ENCODE results near the gene SNX5. TPM values are rescaled to one million over a fixed set of nuclear protein-coding genes. Genes with fewer than 3 reads are reported as not detected.
A peak's percentile ranks its signal among the peaks of the same experiment; 100 is the strongest.

SNX5 gene
- total and polyA plus RNA-seq, 3 donors from 2014 or later: 72.3 to 116 (median 110) TPM

DNA sequence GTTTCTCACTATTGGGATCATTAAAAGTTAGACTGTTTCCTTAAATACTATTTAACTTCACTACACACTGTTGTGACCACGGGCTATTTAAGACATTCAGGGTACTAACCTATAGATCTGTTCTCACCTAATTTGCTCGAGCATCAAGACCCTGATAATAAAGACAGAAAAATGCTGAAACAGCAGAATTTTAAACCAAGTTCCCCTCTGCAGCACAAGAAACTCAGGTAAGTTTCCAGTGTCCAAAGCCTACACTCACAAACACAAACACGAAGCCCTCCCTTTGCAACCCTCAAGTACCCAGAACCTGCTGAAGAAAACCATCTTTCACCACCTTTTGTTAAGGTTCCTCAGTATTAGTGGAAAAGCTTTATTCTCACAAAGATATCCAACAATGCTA is 4.0 kb downstream of the SNX5 start:
- Histone ChIP-seq H3K4me3 (no peak overlapping the region), H3K27ac (no peak overlapping the region), H3K36me3 (ENCODE audit: low read depth, missing control alignments) (no peaks in the 10 kb centered on the region), H3K4me1 (peaks cover 44% of the 10 kb centered on the region), H3K27me3 (no peaks in the 10 kb centered on the region), H3K9me3 (no peaks in the 10 kb centered on the region)
- no peak for DNase-seq
- TF ChIP-seq, protein P1, sequence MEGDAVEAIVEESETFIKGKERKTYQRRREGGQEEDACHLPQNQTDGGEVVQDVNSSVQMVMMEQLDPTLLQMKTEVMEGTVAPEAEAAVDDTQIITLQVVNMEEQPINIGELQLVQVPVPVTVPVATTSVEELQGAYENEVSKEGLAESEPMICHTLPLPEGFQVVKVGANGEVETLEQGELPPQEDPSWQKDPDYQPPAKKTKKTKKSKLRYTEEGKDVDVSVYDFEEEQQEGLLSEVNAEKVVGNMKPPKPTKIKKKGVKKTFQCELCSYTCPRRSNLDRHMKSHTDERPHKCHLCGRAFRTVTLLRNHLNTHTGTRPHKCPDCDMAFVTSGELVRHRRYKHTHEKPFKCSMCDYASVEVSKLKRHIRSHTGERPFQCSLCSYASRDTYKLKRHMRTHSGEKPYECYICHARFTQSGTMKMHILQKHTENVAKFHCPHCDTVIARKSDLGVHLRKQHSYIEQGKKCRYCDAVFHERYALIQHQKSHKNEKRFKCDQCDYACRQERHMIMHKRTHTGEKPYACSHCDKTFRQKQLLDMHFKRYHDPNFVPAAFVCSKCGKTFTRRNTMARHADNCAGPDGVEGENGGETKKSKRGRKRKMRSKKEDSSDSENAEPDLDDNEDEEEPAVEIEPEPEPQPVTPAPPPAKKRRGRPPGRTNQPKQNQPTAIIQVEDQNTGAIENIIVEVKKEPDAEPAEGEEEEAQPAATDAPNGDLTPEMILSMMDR (IDR thresholded peaks at IDR 0.05): no peak
- intact Hi-C loops (cut with DNase I; ENCODE audit: low total_unique reads): no loop called here
- 71 to 82% methylated on average over 3 of the region's 3 CpGs for WGBS, 2 donors

- intact Hi-C loops (cut with DNase I; ENCODE audit: low total_unique reads): no loop called here
- TF ChIP-seq POLR2A (IDR thresholded peaks at IDR 0.05): no peak
- TF ChIP-seq, protein P1 (IDR thresholded peaks at IDR 0.05): no peak
- DNase-seq: no peak
- no peaks in the 10 kb centered on the region for H3K36me3 ChIP-seq (ENCODE audit: low read depth, missing control alignments)
- no peak overlapping the region for H3K27ac ChIP-seq
- H3K4me3 ChIP-seq: no peak overlapping the region
- H3K9me3 ChIP-seq: no peaks in the 10 kb centered on the region
- H3K4me1 ChIP-seq: peaks cover 49% of the 10 kb centered on the region
- 67 to 69% methylated on average over 1 of the region's 1 CpG for WGBS, 2 donors
- H3K27me3 ChIP-seq: no peaks in the 10 kb centered on the region
Measured at GRCh38 chr20:17964073-17964472, 4.5 kb downstream of the SNX5 start.

- peaks cover 54% of the 10 kb centered on the region for H3K4me1 ChIP-seq
Measured at GRCh38 chr20:17963114-17963897, 5.3 kb downstream of the SNX5 start.

GRCh38 chr20:17961587-17961940 is 7.0 kb downstream of the SNX5 start:
- no peak overlapping the region for H3K4me3 ChIP-seq
- 25 to 27% methylated on average over 1 of the region's 1 CpG for WGBS, 2 donors
- H3K4me1 ChIP-seq: peaks cover 54% of the 10 kb centered on the region
- no peaks in the 10 kb centered on the region for H3K9me3 ChIP-seq
- peak overlapping the region; percentile 34 to 70 for H3K27ac ChIP-seq
- intact Hi-C loops (cut with DNase I; ENCODE audit: low total_unique reads): no loop called here
- no peaks in the 10 kb centered on the region for H3K27me3 ChIP-seq
- TF ChIP-seq, protein P1 (IDR thresholded peaks at IDR 0.05): no peak
- TF ChIP-seq POLR2A (IDR thresholded peaks at IDR 0.05): no peak
- no peak for DNase-seq
- no peaks in the 10 kb centered on the region for H3K36me3 ChIP-seq (ENCODE audit: low read depth, missing control alignments)

More at GRCh38 chr20:17963114-17963897, 5.3 kb downstream of the SNX5 start:
- no peak for DNase-seq
- Histone ChIP-seq H3K27me3 (no peaks in the 10 kb centered on the region), H3K27ac (peak overlapping the region in 1 of 2 donors; percentile 47), H3K36me3 (ENCODE audit: low read depth, missing control alignments) (no peaks in the 10 kb centered on the region), H3K4me3 (no peak overlapping the region), H3K9me3 (no peaks in the 10 kb centered on the region)
- TF ChIP-seq, protein P1 (IDR thresholded peaks at IDR 0.05): no peak
- TF ChIP-seq POLR2A (IDR thresholded peaks at IDR 0.05): no peak
- WGBS, 2 donors: 81 to 95% methylated on average over 9 of the region's 9 CpGs
- intact Hi-C loops (cut with DNase I; ENCODE audit: low total_unique reads): no loop called here
